ENCODE results near the gene MED16.

MED16 gene

DNA sequence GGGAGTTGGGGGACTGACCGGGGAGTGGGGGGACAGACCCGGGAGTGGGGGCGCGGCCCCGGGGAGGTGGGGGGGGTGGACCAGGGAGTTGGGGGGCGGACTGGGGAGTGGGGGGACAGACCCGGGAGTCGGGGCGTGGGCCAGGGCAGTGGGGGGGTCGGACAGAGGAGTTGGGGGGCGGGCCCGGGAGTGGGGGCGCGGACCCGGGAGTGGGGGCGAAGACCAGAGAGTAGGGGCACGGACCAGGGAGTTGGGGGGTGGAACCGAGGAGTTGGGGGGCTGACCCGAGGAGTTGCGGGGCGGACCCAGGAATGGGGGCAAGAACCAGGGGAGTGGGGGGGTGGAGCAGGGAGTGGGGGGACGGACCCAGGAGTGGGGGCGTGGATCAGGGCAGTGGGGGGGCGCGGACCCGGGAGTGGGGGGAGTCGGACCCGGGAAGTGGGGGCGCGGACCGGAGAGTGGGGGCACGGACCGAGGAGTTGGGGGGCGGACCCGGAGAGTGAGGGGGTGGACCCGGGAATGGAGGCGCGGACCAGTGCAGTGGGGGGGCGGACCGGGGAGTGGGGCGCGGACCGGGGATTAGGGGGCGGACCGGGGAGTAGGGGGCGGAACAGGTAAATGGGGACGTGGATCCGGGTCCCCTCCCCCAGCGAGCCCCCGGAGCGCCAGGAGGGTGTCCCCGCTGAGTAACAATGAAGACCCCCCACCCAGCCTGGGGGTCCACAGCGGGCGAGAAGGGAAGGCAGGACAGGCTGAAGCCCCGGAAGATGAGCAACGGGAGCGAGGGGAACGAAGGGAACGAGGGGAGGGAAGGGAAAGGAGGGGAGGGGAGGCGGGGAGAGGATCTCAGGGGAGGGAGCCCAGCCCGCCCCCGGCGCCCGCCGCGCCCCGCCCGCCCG, 19.4 kb upstream of the MED16 start:
- FAIRE-seq: no peak

DNA sequence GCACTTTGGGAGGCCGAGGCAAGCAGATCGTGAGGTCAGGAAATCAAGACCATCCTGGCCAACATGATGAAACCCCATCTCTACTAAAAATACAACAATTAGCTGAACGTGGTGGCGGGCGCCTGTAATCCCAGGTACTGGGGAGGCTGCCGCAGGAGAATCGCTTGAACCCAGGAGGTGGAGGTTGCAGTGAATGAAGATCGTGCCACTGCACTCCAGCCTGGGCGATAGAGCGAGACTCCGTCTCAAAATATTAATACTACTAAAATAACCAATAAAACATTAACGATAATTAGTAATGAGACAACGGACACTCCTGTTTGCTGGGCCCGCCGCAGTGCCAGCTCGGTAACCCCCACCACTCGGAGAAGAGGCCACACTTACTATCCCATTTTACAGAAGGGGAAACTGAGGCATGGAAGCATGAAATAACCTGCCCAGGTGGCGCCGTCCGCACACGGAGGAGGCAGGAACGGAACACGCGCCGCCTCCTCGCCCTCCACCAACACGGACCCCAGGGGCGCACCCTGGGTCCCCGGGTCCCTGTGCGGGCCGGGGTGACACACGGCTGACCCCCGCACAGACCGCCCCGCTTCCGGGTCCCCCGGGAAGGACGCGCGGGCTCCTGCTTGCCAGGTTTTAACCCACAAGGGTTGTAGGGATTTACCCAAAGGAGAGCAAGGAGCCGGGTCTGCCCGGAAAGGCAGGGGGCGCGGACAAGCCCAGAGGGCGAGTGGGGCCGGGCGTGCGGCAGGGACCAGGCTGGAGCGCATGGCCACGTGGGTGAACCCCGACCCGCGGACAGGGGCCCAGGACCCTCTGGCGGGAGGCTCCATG, 18.4 kb upstream of the MED16 start:
- FAIRE-seq (no peak), DNase-seq (ENCODE audit: insufficient read length, low spot score) (no peak)

More for the DNA sequence above, 19.4 kb upstream of the MED16 start:
- DNase-seq (ENCODE audit: insufficient read length, low spot score): no peak

DNA sequence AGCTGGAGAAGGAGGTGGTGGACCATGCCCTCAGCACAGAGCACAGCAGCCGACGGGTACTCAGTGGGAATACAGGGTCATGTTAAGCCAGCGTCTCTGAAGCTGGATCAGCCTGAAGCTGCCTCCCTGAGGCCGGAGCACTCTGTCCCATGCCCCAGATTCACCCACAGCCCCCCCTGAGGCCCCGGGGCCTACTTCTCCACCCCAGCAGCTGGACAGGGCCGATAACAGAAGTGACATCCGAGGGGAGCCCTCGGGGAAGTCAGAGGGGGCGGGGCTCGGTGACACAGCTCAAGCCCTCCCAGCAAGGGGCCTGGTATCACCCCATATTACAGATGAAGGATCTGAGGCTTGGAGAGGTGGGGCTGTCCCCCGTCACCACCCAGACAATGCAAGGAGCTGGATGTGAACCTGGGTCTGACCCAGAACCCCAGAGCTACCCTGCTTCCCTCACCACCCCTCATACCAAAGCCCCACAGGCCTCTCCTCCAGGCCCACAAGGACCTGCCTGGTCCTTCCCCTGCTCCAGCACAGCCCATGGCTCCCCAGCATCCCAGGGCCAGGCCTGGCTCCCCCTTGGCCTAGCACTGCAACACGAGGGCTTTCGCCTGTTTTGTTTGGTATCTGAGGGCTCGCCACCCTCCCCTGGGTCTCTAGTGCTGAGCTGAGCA, 14.3 kb upstream of the MED16 start:
- FAIRE-seq (no peak), DNase-seq (ENCODE audit: insufficient read length, low spot score) (no peak)

DNA sequence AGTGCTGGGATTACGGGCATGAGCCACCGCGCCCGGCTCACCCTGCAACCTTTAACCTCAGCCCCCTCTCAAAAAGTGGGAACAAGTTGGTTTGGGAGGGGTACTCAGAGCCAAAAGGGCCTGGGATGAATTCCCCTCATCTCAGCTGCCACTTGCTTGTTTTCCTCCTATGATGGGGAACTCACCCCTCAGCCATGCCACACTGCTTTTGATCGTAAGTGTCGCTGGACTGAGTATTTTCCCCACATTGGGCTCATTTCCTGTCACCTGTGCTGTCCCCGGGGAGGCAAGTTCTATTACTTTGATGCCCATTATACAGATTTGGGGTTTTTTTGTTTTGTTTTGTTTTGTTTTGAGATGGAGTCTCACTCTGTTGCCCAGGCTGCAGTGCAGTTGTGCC, 13.5 kb upstream of the MED16 start:
- FAIRE-seq (no peak), DNase-seq (ENCODE audit: insufficient read length, low spot score) (no peak)

DNA sequence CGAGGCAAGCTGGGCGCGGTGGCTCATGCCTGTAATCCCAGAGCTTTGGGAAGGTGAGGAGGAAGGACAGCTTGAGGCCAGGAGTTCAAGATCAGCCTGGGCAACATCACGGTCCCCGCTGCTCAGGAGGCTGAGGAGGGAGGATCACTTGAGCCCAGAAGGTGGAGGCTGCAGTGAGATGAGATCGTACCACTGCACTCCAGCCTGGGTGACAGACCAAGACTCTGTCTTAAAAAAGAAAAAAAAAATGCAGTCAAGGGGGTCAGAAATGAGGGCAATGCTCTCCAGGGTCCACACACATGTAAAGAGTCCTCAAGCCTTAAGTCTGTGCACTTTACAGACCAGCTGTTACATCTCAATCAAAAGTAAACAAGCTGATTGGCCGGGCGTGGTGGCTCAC, 11.6 kb upstream of the MED16 start:
- FAIRE-seq (no peak), DNase-seq (ENCODE audit: insufficient read length, low spot score) (no peak)

DNA sequence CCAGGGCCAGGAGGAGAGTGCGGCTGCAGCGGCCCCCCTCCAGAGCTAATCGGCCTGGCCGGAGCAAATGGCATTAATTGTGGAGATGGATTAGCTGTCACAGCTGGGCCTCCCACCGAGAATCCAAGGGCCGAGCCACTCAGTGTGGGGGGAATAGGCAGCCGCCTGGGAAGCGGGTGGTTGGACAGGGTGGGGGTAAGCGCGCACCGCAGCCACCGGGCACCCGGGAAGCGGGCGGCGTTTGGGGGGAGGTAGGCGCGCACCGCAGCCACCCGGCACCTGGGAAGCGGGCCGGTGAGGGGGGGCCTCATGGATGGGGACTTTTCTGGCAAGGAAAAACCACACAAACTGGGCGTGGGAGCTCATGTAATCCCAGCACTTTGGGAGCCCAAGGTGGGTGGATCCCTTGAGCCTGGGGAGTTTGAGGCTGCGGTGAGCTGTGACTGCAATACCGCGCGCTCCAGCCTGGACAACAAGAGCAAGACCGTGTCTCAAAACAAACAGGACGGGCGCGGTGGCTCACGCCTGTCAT, 10.3 kb upstream of the MED16 start:
- DNase-seq (ENCODE audit: insufficient read length, low spot score) (no peak), FAIRE-seq (no peak)

DNA sequence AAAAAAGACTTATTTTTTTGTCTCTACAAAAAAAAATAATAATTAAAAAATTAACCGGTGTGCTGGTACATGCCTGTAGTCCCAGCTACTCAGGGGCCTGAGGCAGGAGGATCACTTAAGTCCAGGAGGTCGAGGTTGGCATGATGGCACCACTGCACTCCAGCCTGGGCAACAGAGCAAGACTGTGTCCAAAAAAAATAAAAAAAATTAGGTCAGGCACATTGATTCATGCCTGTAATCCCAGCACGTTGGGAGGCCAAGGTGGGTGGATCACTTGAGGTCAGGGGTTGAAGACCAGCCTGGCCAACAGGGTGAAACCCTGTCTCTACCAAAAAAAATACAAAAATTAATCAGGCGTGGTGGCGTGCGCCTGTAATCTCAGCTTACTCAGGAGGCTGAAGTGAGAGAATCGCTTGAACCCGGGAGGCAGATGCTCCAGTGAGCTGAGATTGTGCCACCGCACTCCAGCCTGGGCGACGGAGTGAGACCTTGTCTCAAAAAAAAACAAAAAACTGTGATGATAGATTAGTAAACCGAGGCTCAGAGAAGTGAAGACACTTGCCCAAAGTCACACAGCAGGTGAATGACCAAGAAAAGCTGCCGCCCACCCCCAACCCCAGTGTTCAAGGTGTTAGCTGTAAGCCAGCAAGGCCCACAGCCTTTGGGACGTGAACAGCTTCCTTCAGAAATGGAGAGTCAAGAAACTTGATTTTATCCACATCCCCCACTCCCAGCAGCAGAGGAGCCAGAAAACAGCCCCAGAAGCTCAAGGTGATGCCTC, 9.6 kb upstream of the MED16 start:
- FAIRE-seq (no peak), DNase-seq (ENCODE audit: insufficient read length, low spot score) (no peak)

DNA sequence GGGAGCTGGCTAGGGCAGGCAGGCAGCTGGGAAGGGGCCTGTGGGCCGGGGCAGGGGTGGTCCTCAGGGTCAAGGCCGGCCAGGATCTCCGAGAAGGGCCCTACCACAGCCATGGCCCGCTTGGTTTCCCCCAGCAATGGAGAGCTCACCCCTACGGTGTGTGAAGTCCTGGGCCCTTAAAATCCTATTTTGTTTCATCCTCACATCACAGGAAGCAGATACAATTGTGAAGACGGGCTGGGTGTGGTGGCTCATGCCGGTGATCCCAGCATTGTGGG, 9.0 kb upstream of the MED16 start:
- DNase-seq (ENCODE audit: insufficient read length, low spot score) (no peak), FAIRE-seq (no peak)

DNA sequence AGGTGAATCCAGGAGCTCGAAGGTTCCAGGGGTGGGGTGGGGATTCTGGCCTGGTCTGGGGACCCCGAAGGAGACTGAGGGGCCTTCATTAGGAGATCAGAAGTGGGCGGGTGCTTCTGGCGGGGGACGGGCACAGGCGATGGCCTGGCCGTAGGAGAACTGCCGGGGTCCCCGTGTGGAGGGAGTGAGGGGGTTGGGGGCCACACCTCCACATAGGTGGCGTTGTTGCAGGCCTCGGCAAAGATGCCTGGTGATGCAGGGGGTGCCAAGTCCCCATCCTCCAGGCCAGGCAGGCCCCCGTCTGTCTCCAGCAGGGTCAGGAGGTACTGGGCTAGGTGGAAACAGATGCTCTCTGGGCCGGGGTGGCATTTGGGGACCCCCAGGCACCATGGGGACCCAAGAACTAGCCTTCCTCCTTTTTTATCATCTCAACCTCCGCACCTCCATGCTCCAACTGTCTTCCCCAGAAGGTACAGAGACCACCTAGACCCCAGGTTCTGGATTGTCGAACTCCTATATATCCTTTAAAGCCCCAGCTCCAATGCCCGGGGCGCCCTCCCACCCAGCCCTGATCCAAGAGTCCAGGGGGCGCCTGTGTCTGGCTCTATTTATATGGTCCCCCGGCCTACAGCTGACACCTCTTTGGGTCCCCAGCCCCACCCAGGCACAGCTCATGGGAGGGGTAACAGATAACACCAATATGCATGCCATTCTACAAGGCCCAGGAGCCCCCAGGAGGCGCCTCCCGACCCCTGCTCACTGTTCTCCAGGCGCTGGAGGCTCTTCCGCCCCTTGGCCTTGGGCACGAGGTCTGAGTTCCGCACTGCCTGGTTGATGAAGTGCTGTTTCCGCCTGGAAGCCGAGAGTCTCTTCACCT, 8.5 kb upstream of the MED16 start:
- DNase-seq (ENCODE audit: insufficient read length, low spot score) (no peak), FAIRE-seq (no peak)

DNA sequence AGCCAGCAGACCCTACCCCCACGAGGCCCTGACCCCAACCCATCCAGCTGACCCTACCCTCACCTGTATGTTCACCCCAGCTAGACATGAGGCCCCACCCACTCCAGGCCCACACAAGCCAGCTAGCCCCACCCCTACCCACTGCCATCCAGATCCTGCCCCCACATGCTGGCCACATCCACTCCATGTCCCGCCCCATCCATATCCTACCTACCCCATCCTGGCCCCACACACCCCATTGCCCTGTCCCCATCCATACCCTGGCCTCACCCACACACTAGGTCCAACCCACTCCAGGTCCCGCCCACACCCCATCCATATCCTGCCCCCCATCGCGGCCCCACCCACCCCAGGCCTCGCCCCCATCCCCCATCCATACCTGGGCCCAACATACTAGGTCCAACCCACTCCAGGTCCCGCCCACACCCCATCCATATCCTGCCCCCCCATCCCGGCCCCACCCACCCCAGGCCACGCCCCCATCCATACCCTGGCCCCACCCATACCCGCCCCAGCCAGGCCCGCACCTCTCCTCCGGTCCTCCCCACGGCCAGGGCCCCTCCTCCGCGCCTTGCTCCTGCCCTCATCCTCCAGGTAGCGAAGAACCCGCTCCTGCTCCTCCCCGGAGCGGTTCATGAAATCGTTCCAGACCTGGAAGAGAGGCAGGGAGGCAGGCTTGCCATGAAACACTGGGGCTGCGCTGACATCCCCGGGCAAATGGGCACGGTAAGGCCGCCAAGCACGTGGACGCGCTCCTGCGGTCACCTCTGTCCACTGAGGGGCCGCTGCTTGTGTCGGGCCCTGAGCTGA, 7.5 kb upstream of the MED16 start:
- FAIRE-seq (peak; percentile 40), DNase-seq (ENCODE audit: insufficient read length, low spot score) (no peak)

DNA sequence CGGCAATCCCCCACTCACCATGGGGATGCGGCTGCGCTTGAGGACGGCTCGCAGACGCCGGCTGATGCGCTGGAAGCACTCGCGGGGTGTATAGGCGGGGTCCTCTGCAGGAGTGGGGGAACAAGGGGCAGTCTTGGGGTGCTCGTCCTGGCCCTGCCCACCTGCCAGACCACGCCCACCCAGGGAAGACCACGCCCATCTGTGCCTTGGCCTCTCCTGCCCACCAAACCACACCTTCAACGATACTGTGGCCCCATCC, 7.0 kb upstream of the MED16 start:
- FAIRE-seq (no peak), DNase-seq (ENCODE audit: insufficient read length, low spot score) (no peak)

DNA sequence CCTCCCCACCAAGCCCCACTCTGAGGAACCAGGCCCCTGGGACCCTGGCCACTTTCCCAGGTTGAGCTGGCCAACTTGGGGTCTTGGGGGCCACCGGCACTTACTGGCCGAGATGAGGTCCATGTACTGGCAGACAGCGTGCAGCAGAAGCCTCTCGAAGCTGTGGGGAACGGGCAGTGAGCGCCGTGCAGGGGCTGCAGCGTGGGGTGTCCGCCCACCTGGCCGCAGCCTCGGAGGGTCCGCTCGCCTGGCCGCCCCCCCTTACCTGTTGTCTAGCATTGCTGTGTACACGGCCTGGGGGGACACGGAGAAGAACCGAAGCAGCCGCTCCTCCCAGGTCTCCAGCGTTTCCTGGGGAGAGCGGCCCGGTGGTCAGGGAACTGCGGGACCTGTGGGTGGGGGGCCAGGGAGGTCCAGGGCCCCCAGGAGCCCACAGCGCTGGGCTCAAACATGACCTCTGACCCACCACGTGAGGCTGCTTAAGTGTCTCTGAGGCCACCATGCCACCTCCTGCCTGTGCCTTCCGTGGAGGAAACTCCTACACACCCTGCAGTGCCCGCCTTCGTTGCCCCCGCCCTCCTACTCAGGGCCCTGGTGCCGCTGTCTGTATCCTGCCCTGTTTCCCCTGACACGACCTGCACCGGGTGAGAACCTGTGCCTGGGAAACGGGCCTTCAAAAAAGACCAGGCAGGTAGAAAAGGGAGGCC, 6.5 kb upstream of the MED16 start:
- DNase-seq (ENCODE audit: insufficient read length, low spot score) (no peak), FAIRE-seq (no peak)

DNA sequence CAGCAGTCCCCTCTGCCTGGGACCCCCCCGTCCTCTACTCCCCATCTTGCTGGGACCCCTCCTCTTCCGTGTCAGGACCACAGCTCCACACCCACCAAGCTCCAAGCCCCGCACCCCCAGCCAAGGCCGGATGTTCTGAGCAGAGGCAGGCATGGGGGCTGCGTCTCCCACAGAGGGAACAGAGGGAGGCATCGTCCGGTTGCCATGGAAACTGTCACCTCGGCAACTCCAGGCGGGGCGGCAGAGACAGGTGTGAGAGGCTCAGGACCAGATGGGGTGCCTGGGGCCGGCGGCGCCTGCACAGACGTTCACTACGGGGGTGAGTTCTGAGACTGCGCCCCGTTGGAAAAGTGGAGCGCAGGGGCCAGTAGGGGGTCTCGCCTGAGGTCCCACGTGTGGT, 5.7 kb upstream of the MED16 start:
- DNase-seq (ENCODE audit: insufficient read length, low spot score) (no peak), FAIRE-seq (no peak)

DNA sequence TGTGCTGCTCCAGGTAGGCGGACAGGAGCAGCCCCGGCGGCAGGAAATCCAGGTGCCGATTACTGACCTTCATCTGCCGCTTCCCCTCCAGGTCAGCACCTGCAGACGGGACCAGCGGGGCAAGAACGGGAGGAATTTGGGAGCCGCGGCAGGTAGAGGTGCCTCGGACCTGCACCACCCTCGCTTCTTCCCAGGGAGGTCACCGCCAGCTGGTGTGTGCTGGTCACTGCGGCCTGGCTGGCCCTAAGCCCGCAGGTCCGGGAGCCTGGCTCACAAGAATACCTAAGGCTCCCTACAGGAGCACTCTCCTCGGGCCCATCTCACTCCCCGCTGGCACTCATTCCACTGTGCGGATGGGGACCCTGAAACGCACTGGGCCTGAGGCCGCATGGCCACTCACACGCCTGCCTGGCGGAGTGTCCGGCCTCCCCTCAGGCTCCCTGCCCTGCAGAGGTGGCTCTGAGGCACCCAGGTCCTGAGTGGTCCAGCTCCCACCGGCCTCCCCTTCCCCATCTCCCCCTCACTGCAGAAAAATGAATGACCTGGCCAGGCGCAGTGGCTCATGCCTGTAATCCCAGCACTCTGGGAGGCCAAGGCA, 4.6 kb upstream of the MED16 start:
- no peak for DNase-seq (ENCODE audit: insufficient read length, low spot score)
- FAIRE-seq: no peak

DNA sequence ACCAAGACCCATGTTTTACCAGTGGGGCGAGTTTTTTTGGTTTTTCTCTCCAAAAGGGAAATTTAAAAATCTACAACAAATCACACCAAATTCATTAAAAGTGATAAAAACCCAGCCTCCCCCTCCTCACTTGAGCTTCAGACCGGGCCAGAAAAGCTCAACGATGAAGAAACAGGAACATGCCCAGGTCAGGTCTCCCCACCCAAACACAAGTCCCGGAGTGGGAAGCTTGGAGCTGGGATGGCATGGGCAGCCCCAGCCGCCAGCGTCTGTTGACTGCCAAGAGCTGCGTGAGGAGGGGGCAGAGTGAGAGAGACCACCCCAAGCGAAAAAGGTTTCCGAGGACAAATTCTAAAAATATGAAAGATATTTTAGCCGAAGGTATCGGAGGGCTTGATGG, 4.0 kb upstream of the MED16 start:
- DNase-seq (ENCODE audit: insufficient read length, low spot score): no peak
- no peak for FAIRE-seq

DNA sequence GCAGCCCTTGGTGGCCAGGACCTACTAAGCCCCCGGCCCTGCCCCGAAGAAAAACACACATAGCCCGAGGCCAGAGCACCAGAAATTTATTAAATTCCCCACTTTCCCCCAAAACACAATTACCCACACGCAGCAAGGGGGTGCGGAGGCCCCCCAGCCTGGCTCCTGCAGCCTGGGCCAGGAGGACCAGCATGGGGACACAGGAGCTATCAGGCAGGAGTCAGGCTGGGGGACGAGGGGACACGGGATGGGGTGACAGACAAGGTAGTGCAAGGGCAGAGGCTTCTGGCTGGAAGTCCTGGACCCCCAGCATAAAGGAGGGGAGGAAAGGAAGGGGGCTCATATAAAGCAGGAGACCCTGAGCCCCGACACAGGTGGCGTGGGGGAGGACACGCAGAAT, 3.4 kb upstream of the MED16 start:
- FAIRE-seq: no peak
- DNase-seq (ENCODE audit: insufficient read length, low spot score): no peak

DNA sequence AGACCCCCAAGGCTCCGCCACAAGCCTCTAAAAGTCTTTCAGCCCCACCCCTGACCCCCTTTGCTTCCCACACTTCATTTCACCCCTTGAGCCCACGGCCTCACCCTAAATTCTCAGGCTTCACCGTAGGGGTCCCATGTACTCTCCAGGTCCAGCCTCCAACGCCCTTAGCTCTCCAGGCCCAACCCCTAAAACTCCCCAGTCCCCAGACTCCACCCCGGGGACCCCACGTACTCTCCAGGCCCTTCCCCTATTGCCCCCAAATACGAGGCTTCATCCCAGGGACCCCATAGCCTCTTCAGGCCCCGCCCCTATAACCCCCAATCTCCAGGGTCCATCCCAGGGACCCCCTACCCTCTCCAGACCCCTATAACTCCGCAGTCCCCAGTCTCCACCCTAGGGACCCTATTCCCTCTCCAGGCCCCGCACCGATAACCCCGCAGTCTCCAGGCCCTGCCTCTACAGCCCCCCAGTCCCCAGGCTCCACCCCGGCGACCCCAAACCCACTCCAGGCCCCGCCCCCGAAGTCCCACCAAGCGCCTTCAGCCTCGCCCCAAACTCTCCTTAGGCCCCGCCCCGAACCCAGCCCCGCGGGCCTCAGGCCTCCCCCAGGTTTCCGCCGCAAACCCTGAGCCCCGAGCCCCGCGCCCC, 619 bp downstream of the MED16 start:
- DNase-seq (ENCODE audit: insufficient read length, low spot score) (no peak), FAIRE-seq (no peak)
